A673 (cell line): ENCODE results near the gene DUSP19. TPM values are rescaled to one million over a fixed set of nuclear protein-coding genes. Genes with fewer than 3 reads are reported as not detected.

ENCODE experiments used
- BruUV-seq: library from RNA; stranded (reverse); fragments of 400-500 nt; replicated peaks from 2 replicates; lab custom pipeline; 2021; lab: Mats Ljungman, UMichigan
- CTCF ChIA-PET: fragments of 300-600 bp; sonication (Branson Sonifier 250); formaldehyde crosslinking; loops from one replicate; lab custom pipeline; 2022; ENCODE audit warnings: antibody characterized with exemption; lab: Charles Lee
- POLR2A ChIA-PET: fragments of 300-600 bp; sonication (Branson Sonifier 250); formaldehyde crosslinking; loops from one replicate; lab custom pipeline; 2022; ENCODE audit warnings: antibody characterized with exemption; ENCODE audit not compliant: low non-redundant PET; lab: Charles Lee
- DNase-seq: peaks from one replicate; pipeline ENCODE4 v3.0.0-alpha.2; 2015; ENCODE audit warnings: low spot score
- H3K27ac ChIP-seq: fragments of 200-600 bp; sonication (generic); 2 replicates; pipeline ENCODE4 v1.5.1; 2016; ENCODE audit warnings: mixed run types, low read depth, mild to moderate bottlenecking, mixed read lengths, antibody characterized with exemption, low read length; ENCODE audit not compliant: poor library complexity, severe bottlenecking
- H3K27me3 ChIP-seq: fragments of 200-600 bp; sonication (generic); replicated peaks from 2 replicates; pipeline ENCODE4 v1.6.1; 2017; ENCODE audit warnings: mixed run types, low read depth, mild to moderate bottlenecking, mixed read lengths, antibody characterized with exemption, low read length; ENCODE audit not compliant: insufficient read depth, poor library complexity
- H3K36me3 ChIP-seq: fragments of 200-600 bp; sonication (generic); 2 replicates; pipeline ENCODE4 v1.6.1; 2016; ENCODE audit warnings: mixed run types, mild to moderate bottlenecking, mixed read lengths, antibody characterized with exemption, low read length; ENCODE audit not compliant: insufficient read depth, poor library complexity, severe bottlenecking
- H3K4me1 ChIP-seq: fragments of 200-600 bp; sonication (generic); 2 replicates; pipeline ENCODE4 v1.6.1; 2017; ENCODE audit warnings: mixed run types, mild to moderate bottlenecking, mixed read lengths, antibody characterized with exemption, low read length; ENCODE audit not compliant: insufficient read depth, poor library complexity, severe bottlenecking
- H3K4me3 ChIP-seq: fragments of 200-600 bp; sonication (generic); 2 replicates; pipeline ENCODE4 v1.5.1; 2016; ENCODE audit warnings: low read depth, mixed run types, mild to moderate bottlenecking, mixed read lengths, low read length; ENCODE audit not compliant: poor library complexity, severe bottlenecking
- H3K9me3 ChIP-seq: fragments of 200-600 bp; sonication (generic); 2 replicates; pipeline ENCODE4 v1.6.1; 2016; ENCODE audit warnings: mixed run types, low read depth, mild to moderate bottlenecking, mixed read lengths, antibody characterized with exemption, low read length; ENCODE audit not compliant: poor library complexity, severe bottlenecking
- EZH2 ChIP-seq: fragments of 200-600 bp; sonication (generic); IDR thresholded peaks from 2 replicates; pipeline ENCODE4 v1.6.1; 2017; ENCODE audit warnings: borderline replicate concordance, low read depth, mild to moderate bottlenecking, mixed read lengths, antibody characterized with exemption, low read length; ENCODE audit not compliant: poor library complexity, severe bottlenecking
- intact Hi-C: fragments of 100-400 bp; cut with micrococcal nuclease; formaldehyde crosslinking; loops from one replicate; pipeline ENCODE4 v1.10.0; 2022; ENCODE audit not compliant: unreplicated experiment
- total RNA-seq: library from RNA; stranded (reverse); gene quantifications from 2 replicates; pipeline ENCODE4 v1.2.3, GENCODE V29; 2021
- TF ChIP-seq, protein P1 (sequence below): fragments of 300-800, 200-600 bp; sonication (generic); conservative IDR thresholded peaks from 2 replicates; pipeline ENCODE4 v1.5.1; 2017; ENCODE audit warnings: low read depth, mild to moderate bottlenecking, antibody characterized with exemption, low read length, moderate library complexity, mixed read lengths

DUSP19 gene
- total RNA-seq, 1 experiment from 2014 or later = 5.2 TPM

DNA sequence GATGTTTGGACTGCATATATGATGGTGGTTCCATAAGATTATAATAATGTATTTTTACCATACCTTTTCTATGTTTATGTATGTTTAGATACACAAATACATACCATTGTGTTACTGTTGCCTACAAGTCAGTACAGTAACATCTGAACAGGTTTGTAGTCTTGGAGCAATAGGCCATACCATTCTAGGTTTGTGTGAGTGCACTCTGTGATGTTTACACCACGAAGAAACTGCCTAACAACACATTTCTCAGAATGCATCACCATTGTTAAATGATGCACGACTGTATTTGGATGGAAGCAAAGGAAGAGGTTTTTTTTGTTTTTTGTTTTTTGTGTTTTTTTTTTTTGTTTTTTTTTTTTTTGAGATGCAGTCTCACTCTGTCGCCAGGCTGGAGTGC lies 9.5 kb downstream of the DUSP19 start:
- ChIA-PET CTCF (no interaction called here), POLR2A (no interaction called here)
- no TSS peak for BruUV-seq

GRCh38 chr2:183089192-183089851 lies 10.8 kb downstream of the DUSP19 start:
- ChIA-PET POLR2A (interaction anchor here (0.7 kb wide), 1 partner anchor 115 kb away, joined by 3 read pairs; no protein-coding TSS in a partner anchor), CTCF (no interaction called here)
- H3K36me3 ChIP-seq = no peaks in the 10 kb centered on the region
- TF ChIP-seq EZH2 = no peak
- TF ChIP-seq, protein P1, sequence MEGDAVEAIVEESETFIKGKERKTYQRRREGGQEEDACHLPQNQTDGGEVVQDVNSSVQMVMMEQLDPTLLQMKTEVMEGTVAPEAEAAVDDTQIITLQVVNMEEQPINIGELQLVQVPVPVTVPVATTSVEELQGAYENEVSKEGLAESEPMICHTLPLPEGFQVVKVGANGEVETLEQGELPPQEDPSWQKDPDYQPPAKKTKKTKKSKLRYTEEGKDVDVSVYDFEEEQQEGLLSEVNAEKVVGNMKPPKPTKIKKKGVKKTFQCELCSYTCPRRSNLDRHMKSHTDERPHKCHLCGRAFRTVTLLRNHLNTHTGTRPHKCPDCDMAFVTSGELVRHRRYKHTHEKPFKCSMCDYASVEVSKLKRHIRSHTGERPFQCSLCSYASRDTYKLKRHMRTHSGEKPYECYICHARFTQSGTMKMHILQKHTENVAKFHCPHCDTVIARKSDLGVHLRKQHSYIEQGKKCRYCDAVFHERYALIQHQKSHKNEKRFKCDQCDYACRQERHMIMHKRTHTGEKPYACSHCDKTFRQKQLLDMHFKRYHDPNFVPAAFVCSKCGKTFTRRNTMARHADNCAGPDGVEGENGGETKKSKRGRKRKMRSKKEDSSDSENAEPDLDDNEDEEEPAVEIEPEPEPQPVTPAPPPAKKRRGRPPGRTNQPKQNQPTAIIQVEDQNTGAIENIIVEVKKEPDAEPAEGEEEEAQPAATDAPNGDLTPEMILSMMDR = no peak
- no peaks in the 10 kb centered on the region for H3K4me1 ChIP-seq
- BruUV-seq = no TSS peak
- no peak overlapping the region for H3K27ac ChIP-seq
- no peak overlapping the region for H3K4me3 ChIP-seq
- intact Hi-C loops = no loop called here
- no peak for DNase-seq
- H3K27me3 ChIP-seq = no peaks in the 10 kb centered on the region
- H3K9me3 ChIP-seq = no peaks in the 10 kb centered on the region

More for the DNA sequence above, 9.5 kb downstream of the DUSP19 start:
- Histone ChIP-seq H3K4me1 (no peaks in the 10 kb centered on the region), H3K4me3 (no peak overlapping the region), H3K27me3 (no peaks in the 10 kb centered on the region), H3K27ac (no peak overlapping the region), H3K9me3 (no peaks in the 10 kb centered on the region), H3K36me3 (no peaks in the 10 kb centered on the region)
- DNase-seq = no peak
- intact Hi-C loops = no loop called here
- no peak for TF ChIP-seq EZH2
- TF ChIP-seq, protein P1 = no peak

- no peak overlapping the region for H3K4me3 ChIP-seq
- no peak for DNase-seq
- no peaks in the 10 kb centered on the region for H3K27me3 ChIP-seq
- TF ChIP-seq, protein P1 = no peak
- TF ChIP-seq EZH2 = no peak
- intact Hi-C loops = no loop called here
- H3K4me1 ChIP-seq = no peaks in the 10 kb centered on the region
- H3K27ac ChIP-seq = no peak overlapping the region
- ChIA-PET POLR2A (no interaction called here), CTCF (no interaction called here)
- no peaks in the 10 kb centered on the region for H3K36me3 ChIP-seq
- H3K9me3 ChIP-seq = no peaks in the 10 kb centered on the region
- no TSS peak for BruUV-seq
These were observed 12.9 kb downstream of the DUSP19 start for GRCh38 chr2:183091318-183091953.
